Measurements from ENCODE around the gene PCDHGA1.
A peak's percentile ranks its signal among the peaks of the same experiment; 100 is the strongest.
"Not testable (repeated sequence)": the region's sequence is repeated elsewhere in the genome, so short reads cannot be mapped to it uniquely, and the experiment has no call there.

The PCDHGA1 gene

DNA sequence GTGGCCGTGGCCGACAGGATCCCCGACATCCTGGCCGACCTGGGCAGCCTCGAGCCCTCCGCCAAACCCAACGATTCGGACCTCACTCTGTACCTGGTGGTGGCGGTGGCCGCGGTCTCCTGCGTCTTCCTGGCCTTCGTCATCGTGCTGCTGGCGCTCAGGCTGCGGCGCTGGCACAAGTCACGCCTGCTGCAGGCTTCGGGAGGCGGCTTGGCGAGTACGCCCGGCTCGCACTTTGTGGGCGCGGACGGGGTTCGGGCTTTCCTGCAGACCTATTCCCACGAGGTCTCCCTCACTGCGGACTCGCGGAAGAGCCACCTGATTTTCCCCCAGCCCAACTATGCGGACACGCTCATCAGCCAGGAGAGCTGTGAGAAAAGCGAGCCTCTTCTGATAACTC lies 15.7 kb downstream of the PCDHGA1 start:
- not testable (repeated sequence) for DNase-seq

DNA sequence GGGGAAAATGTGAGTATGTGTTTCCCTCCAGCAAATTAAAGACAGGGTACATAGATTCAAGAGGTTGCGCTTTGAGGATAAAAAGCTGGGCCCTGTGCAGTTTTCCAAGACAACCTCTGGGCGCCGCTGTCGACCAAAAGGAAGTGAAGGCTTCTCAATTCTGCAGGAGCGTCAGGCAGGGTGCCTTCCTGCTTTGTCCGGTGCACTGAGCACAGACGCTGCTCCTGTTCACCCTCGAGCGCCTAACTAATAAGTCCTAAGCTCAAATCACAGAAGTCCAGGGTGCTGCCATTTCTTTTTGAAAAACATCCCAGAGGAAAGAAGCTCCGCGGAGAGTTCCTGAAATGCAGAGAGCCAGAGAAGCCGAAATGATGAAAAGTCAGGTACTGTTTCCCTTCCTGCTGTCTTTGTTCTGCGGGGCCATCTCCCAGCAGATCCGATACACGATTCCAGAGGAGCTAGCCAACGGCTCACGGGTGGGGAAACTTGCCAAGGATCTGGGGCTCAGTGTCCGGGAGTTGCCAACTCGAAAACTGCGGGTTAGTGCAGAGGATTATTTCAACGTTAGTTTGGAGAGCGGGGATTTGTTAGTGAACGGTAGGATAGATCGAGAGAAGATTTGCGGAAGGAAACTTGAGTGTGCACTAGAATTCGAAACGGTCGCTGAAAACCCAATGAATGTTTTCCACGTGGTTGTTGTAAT lies 19.8 kb downstream of the PCDHGA1 start, which contains the start of gene PCDHGB1:
TSS of gene PCDHGB1 (plus strand) at position 183 of the 703 bp plus-strand sequence. CDS start at position 345, 162 bp downstream.
- DNase-seq = peak in 4 of 56 donors; percentile 2 to 17 (median 12)

DNA sequence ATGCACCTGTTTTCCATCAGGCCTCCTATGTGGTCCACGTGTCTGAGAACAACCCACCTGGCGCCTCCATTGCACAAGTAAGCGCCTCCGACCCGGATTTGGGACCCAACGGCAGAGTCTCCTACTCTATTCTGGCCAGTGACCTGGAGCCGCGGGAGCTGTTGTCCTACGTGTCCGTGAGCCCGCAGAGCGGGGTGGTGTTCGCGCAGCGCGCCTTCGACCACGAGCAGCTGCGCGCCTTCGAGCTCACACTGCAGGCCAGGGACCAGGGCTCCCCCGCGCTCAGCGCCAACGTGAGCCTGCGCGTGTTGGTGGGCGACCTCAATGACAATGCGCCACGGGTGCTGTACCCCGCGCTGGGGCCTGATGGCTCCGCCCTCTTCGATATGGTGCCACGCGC lies 21.3 kb downstream of the PCDHGA1 start:
- DNase-seq = no peak

DNA sequence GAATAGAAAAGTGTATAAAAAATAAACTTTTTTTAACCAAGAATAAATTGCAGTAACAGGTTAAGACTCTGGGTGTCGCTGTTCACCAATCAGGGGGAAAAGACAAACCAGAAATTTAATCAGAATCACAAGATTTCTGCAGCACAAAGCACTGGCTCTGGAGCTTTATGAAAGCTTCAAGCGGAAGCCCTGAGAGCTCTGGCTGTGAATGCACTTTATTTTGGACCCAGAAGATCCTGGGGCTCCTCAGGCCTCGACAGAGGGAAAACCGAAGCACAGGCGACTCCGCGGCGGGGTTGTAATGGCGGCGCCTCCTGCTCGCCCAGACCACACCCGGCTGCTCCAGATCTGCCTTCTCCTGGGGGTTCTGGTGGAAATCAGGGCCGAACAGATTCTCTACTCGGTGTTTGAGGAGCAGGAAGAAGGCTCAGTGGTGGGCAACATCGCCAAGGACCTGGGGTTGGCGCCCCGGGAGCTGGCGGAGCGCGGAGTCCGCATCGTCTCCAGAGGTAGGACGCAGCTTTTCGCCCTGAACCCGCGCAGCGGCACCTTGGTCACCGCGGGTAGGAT lies 24.7 kb downstream of the PCDHGA1 start, which contains the start of gene PCDHGA4:
TSS of gene PCDHGA4 (plus strand) at position 122 of the 570 bp plus-strand sequence. CDS start at position 209, 87 bp downstream.
- DNase-seq = no peak

DNA sequence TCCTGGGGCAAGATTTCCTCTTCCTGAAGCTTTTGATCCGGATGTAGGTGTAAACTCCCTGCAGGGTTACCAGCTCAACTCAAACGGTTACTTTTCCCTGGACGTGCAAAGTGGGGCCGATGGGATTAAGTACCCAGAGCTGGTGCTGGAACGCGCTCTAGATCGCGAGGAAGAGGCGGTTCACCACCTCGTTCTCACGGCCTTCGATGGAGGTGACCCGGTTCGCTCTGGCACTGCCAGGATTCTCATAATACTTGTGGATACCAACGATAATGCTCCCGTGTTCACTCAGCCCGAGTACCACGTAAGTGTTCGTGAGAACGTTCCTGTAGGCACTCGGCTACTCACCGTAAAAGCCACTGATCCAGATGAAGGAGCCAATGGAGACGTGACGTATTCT lies 25.3 kb downstream of the PCDHGA1 start:
- no peak for DNase-seq

DNA sequence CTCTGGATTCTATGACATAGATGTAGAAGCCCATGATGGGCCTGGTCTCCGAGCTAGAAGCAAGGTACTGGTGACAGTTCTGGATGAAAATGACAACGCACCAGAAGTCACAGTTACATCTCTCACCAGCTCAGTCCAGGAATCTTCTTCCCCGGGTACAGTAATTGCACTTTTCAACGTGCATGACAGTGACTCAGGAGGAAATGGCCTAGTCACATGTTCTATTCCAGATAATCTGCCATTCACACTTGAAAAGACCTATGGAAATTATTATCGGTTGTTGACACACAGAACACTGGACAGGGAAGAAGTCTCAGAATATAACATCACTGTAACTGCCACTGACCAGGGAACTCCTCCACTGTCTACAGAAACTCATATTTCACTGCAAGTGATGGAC lies 25.8 kb downstream of the PCDHGA1 start:
- DNase-seq = no peak

DNA sequence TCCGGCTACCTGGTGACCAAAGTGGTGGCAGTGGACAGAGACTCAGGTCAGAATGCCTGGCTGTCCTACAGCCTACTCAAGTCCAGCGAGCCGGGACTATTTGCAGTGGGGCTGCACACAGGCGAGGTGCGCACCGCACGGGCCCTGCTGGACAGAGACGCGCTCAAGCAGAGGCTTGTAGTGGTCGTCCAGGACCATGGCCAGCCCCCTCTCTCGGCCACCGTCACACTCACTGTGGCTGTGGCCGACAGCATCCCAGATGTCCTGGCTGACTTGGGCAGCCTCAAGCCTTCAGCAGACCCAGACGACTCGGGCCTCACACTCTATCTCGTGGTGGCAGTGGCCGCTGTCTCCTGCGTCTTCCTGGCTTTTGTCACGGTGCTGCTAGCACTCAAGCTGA lies 26.6 kb downstream of the PCDHGA1 start:
- no peak for DNase-seq

DNA sequence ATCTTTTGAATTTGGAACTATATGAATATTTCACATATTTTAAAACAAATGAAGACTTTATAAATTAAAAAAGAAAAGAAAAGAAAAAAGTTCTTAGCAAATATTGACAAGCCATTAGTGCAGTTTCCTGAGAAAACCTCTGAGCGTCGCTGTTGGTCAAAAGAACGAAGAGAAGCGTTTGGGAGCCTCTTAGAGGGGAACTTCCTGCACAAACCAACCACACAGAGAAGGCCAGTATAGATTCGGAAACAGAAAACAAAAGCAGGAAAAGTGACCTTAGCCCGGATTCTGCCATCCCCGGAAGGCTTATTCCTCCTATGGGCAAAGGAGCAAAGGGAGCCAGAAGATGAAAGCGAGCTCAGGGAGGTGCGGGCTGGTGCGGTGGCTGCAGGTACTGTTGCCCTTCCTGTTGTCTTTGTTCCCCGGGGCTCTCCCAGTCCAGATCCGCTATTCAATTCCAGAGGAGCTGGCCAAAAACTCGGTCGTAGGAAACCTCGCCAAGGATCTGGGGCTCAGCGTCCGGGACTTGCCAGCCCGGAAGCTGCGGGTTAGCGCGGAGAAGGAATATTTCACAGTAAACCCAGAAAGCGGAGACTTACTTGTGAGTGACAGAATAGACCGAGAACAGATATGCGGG lies 29.6 kb downstream of the PCDHGA1 start, which contains the start of gene PCDHGB2:
TSS of gene PCDHGB2 (plus strand) at position 205 of the 637 bp plus-strand sequence. CDS start at position 347, 142 bp downstream.
- no peak for DNase-seq

DNA sequence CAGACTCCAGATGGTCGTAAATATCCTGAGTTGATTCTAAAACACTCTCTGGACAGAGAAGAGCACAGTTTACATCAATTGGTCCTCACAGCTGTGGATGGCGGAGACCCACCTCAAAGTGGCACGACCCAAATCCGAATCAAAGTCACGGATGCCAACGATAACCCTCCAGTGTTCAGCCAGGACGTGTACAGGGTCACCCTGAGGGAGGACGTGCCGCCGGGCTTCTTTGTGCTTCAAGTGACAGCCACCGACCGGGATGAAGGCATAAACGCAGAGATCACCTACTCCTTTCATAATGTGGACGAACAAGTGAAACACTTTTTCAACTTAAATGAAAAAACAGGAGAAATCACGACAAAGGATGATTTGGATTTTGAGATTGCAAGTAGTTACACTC lies 30.4 kb downstream of the PCDHGA1 start:
- DNase-seq = no peak

DNA sequence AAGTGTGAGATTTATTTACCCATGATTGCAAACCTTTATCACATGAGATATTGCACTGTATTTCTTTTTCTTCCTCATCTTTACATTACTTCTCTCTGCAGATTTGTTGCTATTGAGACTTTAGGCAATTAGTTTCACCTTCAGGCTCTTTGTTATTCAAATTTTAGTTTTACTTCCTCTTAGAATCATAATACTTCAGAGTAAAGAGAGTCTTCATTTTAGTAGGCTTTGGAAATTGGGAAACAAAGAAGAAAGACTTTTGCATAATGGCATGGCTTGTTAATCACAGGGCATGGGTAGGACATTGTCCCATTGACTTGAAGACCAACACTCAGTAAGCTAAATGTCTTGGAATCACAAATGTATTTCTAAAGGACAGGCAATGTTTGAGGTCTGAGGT lies 32.4 kb downstream of the PCDHGA1 start:
- no peak for DNase-seq

DNA sequence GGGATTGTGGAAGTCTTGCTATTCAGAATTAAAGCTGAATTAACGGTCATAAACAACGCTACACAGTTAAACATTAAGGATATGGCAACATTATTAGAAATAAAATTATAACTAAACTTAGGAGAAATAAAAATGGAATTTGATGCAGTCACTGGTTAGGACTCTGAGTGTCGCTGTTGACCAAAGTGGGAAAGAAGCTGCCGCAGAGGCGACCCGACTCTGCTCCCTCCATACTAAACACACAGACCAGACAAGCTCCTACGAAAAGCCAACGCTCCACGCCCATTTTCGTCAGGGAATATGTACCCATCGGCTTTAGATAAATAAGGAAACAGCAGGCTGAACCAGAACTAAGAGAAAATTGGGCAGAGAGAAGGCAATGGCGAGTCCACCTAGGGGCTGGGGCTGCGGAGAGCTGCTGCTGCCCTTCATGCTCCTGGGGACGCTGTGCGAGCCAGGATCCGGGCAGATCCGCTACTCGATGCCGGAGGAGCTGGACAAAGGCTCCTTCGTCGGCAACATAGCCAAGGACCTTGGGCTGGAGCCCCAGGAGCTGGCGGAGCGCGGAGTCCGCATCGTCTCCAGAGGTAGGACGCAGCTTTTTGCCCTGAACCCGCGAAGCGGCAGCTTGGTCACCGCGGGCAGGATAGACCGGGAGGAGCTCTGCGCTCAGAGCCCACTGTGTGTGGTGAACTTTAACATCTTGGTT lies 33.8 kb downstream of the PCDHGA1 start, which contains the start of gene PCDHGA5:
TSS of gene PCDHGA5 (plus strand) at position 211 of the 709 bp plus-strand sequence. CDS start at position 380, 169 bp downstream.
- no peak for DNase-seq

DNA sequence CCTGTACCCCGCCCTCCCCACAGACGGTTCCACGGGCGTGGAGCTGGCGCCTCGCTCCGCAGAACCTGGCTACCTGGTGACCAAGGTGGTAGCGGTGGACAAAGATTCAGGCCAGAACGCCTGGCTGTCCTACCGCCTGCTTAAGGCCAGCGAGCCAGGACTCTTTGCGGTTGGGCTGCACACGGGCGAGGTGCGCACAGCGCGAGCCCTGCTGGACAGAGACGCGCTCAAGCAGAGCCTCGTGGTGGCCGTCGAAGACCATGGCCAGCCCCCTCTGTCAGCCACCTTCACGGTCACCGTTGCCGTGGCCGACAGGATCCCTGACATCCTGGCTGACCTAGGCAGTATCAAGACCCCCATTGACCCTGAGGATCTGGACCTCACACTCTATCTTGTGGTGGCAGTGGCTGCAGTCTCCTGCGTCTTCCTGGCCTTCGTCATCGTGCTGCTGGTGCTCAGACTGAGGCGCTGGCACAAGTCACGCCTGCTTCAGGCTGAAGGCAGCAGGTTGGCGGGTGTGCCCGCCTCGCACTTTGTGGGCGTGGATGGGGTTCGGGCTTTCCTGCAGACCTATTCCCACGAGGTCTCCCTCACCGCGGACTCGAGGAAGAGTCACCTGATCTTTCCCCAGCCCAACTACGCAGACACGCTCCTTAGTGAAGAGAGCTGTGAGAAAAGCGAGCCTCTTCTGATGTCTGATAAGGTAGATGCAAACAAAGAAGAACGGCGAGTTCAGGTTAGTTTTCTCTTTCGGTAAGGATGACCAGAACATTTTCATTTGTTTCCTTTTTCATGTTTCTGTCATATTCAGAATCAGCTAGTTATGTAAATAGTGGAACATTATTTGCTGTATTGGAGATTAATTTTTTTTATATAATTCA lies 35.9 kb downstream of the PCDHGA1 start:
- no peak for DNase-seq

DNA sequence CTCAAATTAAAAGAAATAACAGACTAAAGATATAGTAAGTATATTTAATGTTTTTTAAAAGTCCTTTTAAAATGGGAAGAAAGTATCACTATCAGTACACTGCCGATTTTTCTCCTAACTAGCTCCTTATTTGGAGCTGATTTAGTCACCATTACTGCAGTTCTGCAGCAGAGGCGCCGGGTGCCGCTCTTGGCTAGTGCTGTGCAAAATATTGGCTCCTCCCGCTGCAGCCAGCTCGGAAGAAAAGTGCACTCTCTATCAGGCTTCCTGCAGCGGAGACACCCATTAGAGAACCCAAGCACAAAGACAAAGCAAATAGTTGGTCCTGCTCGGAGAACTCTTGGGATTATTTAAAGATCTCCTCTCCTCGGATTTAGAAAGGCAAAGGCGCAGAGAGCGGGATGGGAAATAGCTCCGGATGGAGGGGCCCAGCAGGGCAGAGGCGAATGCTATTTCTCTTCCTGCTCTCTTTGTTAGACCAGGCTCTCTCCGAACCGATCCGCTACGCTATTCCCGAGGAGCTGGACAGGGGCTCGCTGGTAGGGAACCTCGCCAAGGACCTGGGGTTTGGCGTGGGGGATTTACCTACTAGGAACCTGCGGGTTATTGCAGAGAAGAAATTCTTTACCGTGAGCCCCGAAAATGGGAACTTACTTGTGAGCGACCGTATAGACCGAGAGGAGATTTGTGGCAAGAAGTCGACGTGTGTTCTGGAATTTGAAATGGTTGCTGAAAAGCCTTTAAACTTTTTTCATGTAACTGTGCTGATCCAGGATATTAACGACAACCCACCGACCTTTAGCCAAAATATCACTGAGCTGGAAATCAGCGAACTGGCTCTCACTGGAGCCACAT lies 39.9 kb downstream of the PCDHGA1 start, which contains the start of gene PCDHGB3:
TSS of gene PCDHGB3 (plus strand) at position 249 of the 855 bp plus-strand sequence. CDS start at position 402, 153 bp downstream.
- DNase-seq = peak in 2 of 56 donors; percentile 2 to 3

DNA sequence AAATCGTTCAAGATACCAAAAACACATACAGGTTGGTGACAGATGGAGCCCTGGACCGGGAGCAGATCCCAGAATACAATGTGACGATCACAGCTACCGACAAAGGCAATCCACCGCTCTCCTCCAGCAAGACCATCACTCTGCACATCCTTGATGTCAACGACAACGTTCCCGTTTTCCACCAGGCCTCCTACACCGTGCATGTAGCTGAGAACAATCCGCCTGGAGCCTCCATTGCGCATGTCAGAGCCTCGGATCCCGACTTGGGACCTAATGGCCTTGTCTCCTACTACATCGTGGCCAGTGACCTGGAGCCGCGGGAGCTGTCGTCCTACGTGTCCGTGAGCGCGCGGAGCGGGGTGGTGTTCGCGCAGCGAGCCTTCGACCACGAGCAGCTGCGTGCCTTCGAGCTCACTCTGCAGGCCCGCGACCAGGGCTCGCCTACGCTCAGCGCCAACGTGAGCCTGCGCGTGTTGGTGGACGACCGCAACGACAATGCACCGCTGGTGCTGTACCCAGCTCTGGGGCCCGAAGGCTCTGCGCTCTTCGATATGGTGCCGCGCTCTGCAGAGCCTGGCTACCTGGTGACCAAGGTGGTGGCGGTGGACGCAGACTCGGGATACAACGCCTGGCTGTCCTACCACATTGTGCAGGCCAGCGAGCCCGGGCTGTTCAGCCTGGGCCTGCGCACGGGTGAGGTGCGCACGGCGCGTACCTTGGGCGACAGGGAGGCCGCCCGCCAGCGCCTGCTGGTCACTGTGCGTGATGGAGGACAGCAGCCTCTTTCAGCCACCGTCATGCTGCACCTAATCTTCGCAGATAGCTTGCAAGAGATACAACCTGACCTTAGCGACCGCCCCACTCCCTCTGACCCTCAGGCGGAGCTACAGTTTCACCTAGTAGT lies 41.5 kb downstream of the PCDHGA1 start:
- DNase-seq = no peak

DNA sequence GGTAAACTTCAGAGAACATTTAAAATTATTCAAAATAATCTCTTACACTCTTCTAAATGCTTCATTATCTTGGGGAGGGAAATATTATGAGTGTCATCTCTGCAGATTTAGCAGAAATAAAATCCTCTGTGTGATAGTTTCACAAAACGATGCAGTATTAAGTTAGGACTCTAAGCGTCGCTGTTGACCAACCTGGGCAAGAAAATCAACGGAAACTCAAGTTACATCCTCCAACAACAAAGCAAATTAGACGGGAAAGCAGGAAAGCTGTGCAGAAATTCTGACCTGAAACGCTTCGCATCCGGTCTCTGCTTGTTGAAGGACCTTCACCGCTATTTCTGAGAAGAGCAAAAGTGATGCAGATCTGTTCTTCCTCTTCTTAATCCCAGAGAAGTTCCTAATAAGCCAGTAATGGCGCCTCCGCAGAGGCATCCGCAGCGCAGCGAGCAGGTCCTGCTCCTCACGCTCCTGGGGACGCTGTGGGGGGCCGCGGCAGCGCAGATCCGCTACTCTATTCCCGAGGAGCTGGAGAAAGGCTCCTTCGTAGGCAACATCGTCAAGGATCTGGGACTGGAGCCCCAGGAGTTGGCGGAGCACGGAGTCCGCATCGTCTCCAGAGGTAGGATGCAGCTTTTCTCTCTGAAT lies 43.5 kb downstream of the PCDHGA1 start, which contains the start of gene PCDHGA6:
TSS of gene PCDHGA6 (plus strand) at position 219 of the 645 bp plus-strand sequence. CDS start at position 412, 193 bp downstream.
- no peak for DNase-seq

DNA sequence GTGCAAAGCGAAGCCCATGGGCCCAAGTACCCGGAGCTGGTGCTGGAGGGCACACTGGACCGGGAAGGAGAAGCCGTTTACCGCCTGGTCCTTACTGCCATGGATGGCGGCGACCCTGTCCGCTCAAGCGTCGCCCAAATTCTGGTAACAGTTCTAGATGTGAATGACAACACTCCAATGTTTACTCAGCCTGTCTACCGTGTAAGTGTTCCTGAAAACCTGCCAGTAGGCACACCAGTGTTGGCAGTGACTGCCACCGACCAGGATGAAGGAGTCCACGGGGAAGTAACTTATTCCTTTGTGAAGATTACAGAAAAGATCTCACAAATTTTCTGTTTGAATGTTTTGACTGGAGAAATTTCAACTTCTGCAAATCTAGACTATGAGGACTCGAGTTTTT lies 44.3 kb downstream of the PCDHGA1 start:
- no peak for DNase-seq

DNA sequence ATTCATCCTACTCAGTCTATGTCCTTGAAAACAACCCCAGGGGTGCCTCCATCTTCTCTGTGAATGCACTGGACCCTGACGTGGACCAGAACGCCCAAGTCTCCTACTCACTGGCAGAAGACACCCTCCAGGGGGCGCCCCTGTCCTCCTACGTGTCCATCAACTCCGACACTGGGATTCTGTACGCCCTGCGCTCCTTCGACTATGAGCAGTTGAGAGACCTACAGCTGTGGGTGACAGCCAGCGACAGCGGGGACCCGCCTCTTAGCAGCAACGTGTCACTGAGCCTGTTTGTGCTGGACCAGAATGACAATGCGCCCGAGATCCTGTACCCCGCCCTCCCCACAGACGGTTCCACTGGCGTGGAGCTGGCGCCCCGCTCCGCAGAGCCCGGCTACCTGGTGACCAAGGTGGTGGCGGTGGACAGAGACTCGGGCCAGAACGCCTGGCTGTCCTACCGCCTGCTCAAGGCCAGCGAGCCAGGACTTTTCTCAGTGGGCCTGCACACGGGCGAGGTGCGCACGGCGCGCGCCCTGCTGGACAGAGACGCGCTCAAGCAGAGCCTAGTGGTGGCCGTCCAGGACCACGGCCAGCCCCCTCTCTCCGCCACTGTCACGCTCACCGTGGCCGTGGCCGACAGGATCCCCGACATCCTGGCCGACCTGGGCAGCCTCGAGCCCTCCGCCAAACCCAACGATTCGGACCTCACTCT lies 45.3 kb downstream of the PCDHGA1 start:
- not testable (repeated sequence) for DNase-seq

Measured in amygdala (tissue), 56 donors.